Forelimb muscle (tissue), 1 donor: ENCODE data around the gene CNTN4. TPM values are rescaled to one million over a fixed set of nuclear protein-coding genes. Genes with fewer than 3 reads are reported as not detected.
A peak's percentile ranks its signal among the peaks of the same experiment; 100 is the strongest.

Experiments used
- DNase-seq: peaks from one replicate; pipeline ENCODE4 v3.0.0-alpha.2; 2013; ENCODE audit warnings: low read depth
- polyA plus RNA-seq: library from polyadenylated mRNA; unstranded; fragments of 120-200 nt; gene quantifications from one replicate; pipeline ENCODE4 v1.2.1, GENCODE V29; 2013; ENCODE audit not compliant: insufficient read length

CNTN4 gene
- polyA plus RNA-seq, 1 donor, result 9.0 TPM

GRCh38 chr3:2589336-2589969 is 490.8 kb downstream of the CNTN4 start:
- no peak for DNase-seq

GRCh38 chr3:2595486-2595885 is 496.8 kb downstream of the CNTN4 start:
- DNase-seq, result no peak

DNA sequence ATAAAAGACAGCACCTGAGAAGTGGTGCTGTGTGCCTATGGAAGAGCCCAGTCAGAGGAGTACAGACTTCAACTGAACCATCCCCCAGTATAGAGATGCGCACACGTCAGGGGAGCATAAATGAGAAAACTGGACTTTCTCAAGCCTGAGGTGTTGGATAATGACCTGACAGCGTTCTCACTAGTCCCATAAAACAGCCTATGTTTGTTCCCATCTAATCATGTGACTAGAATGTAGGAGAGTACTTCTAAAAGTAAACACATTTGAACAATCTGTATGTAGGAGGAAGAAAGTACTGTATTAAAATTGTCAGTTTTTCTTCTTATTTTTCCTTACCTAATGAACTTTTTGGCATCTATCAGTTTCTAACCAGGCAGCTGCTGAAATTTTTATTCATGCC is 498.9 kb downstream of the CNTN4 start:
- DNase-seq, result no peak

- no peak for DNase-seq
Observed at GRCh38 chr3:2599471-2599870, 500.8 kb downstream of the CNTN4 start.

GRCh38 chr3:2603692-2604289 is 505.1 kb downstream of the CNTN4 start:
- DNase-seq, result no peak

DNA sequence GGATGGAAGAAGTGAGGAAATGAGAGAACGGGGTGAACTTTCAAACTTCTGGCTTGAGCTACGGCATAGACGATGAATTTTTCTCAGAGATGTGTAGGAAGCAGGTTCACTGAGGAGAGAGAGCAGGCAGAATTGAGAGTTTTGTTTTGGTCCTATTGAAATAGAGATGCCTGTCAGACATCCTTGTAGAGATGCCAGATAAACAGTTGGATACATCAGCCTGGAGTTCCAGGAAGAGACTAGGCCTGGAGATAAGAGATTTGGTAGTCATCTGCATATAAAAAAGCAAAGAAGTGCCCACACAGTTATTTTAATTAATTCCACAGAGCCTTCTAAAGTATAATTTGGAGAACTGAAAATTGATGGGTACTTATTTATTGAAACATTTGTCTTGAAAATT is 515.9 kb downstream of the CNTN4 start:
- DNase-seq, result no peak

DNA sequence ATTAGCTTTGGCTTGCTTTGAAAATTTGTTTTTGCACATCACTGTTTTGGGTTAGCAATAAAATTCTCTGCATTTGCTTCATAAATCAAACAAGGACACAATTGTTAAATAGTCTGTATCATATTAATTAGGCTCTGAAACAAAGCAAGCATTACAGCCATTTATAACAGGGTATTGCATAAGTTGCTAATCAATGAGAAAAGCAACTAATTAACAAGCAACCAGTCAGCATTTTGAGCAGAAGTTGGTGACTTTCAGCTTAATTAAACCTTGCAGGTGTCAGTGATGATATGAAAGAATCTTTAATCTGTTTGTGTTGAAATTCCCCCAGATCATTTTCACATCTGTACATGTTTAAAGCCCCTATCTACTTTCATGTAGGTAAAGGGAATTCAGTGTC is 516.4 kb downstream of the CNTN4 start:
- DNase-seq, result no peak

DNA sequence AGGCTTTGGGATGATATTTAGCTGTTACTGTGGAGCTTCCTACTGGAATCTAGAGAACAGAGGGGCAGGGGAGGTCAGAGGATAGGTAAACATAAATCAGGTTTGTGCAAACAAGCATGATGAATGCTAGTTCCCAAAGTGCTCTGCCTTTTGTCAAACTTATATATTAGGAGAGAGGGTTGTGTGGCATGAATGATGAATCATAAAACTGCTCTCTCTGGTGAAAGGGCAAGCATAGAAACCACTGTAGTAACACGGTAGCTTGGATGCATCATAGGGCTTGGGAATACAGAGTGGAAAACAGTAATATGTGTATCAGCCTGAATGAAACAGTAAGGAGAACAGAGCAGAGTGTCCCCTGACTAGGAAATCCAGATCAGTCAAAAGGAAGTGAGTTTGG is 524.8 kb downstream of the CNTN4 start:
- DNase-seq, result no peak

GRCh38 chr3:2628117-2628516 is 529.5 kb downstream of the CNTN4 start:
- no peak for DNase-seq

DNA sequence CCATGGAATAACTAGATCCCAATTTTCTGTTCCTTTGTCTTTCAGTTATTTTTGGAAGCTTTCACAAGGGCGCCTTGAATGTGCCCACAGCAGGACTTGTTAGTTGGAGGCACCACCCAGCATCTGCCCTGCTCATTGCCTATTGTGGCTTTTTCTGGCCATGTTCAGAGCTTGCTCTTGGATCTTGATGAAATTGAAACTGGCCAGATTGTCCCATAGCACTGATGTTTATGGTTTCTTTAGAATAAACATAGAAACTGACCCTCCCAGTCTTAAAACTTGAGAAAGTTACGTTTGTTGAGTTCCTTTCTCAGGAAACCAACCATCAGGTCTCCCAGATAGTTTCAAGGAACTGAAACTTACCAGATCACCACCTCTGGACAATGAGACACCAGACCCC is 536.8 kb downstream of the CNTN4 start:
- DNase-seq, result no peak

- DNase-seq, result no peak
Observed at GRCh38 chr3:2643606-2644005, 544.9 kb downstream of the CNTN4 start.

GRCh38 chr3:2645001-2645400 is 546.3 kb downstream of the CNTN4 start:
- no peak for DNase-seq

- no peak for DNase-seq
Observed at GRCh38 chr3:2650746-2651145, 552.1 kb downstream of the CNTN4 start.

GRCh38 chr3:2652386-2652785 is 553.7 kb downstream of the CNTN4 start:
- DNase-seq, result no peak

DNA sequence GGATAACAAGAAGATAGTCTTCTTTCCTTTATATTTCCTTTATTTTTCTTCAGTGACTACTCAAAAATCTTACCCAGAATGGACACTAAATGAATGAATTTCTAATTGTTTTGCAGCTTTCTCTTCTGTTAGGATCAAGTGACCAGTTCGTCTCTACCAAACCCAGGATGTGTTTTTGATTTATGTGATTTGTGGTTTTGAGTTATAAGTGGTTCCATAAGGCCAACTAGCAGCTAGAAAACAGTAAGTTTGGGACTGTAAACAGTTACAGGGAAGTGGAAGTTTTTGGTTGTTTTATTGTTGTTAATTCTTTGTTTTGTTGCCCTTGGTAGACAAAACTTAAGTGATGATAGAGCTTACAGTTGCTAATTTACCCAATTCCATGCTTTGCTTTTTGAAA is 555.0 kb downstream of the CNTN4 start:
- DNase-seq, result no peak

GRCh38 chr3:2655229-2655701 is 556.6 kb downstream of the CNTN4 start:
- DNase-seq, result no peak

- DNase-seq, result peak; percentile 25
Observed at GRCh38 chr3:2656806-2657777, 558.4 kb downstream of the CNTN4 start.

DNA sequence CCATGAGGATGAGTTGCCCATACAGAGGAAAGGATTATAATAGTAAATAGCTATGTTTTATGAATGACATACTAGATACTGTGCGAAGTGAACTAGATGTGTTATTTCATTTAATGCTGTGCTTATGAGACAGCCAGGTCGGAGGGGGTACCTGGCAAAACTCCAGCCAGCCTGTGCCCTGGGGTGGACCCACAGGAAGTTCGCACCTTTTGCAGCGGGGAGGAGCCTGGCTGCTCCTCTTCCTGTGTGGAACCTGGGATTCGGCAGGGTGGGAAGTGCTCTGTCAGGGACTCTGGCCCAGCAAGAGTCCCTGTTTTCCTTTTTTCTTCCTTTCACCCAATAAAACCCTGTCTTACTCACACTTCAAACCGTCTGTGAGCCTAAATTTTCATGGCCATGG is 559.3 kb downstream of the CNTN4 start:
- DNase-seq, result no peak

GRCh38 chr3:2659896-2660295 is 561.2 kb downstream of the CNTN4 start:
- DNase-seq, result no peak

- no peak for DNase-seq
Observed at GRCh38 chr3:2661078-2661477, 562.4 kb downstream of the CNTN4 start.

- no peak for DNase-seq
Observed at GRCh38 chr3:2677501-2677900, 578.8 kb downstream of the CNTN4 start.

- DNase-seq, result no peak
Observed at GRCh38 chr3:2680236-2680635, 581.6 kb downstream of the CNTN4 start.

DNA sequence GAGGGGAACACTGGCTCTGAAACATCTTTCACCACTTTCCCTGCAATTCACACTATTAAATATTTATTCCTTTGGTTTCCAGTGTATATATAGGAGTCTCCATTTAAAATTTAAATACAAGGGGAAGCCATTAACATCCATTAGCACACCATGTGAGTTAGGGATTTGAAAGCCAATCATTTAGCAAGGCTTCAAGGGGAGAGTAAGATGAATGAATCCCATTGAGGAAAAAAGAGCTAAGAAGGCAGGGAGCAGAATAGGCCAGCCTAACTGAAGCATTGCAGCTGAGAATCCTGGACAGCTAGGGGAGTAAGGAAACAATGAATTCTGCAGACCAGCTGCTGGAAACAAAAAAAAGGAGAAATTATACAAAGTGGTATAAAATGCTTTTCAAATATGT is 585.4 kb downstream of the CNTN4 start:
- DNase-seq, result no peak
